SK-N-MC (cell line): ENCODE results near the gene SEC14L1.

Experiments
- EZH2 ChIP-seq: fragments of 200-600 bp; sonication (generic); IDR thresholded peaks from one replicate; pipeline ENCODE4 v1.6.1; 2017; ENCODE audit warnings: antibody characterized with exemption
- POLR2AphosphoS5 ChIP-seq: IDR thresholded peaks from 2 replicates; pipeline ENCODE4 v1.6.1; 2012; ENCODE audit warnings: mild to moderate bottlenecking, low read depth, low read length, borderline replicate concordance

GRCh38 chr17:77205396-77206125 lies 64.8 kb downstream of the SEC14L1 start:
- TF ChIP-seq POLR2AphosphoS5: no peak
- no peak for TF ChIP-seq EZH2
